Kidney (tissue), 14 donors: ENCODE results near the gene FGF8. TPM values are rescaled to one million over a fixed set of nuclear protein-coding genes. Genes with fewer than 3 reads are reported as not detected.

Source experiments
- DNase-seq, 5 donors: peaks; one replicate each; pipeline ENCODE4 v3.0.0-alpha.2; 2013 to 2020
- FAIRE-seq: peaks from 2 replicates; lab custom pipeline; 2012; peaks lifted over from hg19 to GRCh38; lab: Jason Lieb, UNC
- H3K27ac ChIP-seq, 2 donors: one replicate each; pipeline ENCODE4 v1.7.0; 2013; ENCODE audit warnings: low read depth in 2 of 2, low read length in 2 of 2, inconsistent platforms in 1 of 2
- H3K27me3 ChIP-seq: one replicate; pipeline ENCODE4 v1.7.1; 2013; ENCODE audit warnings: low read length, inconsistent platforms; ENCODE audit not compliant: control insufficient read depth, insufficient read depth
- H3K36me3 ChIP-seq, 3 donors: one replicate each; pipeline versions ENCODE4 v1.7.0 to v1.7.1; 2013; ENCODE audit warnings: low read length in 3 of 3, control low read depth in 1 of 3, inconsistent platforms in 1 of 3; ENCODE audit not compliant: insufficient read depth in 3 of 3, control insufficient read depth in 2 of 3
- H3K4me1 ChIP-seq, 3 donors: one replicate each; pipeline versions ENCODE4 v1.7.0 to v1.7.1; 2013; ENCODE audit warnings: low read length in 3 of 3, inconsistent platforms in 1 of 3, low read depth in 1 of 3; ENCODE audit not compliant: control insufficient read depth in 2 of 3, insufficient read depth in 2 of 3
- H3K4me3 ChIP-seq, 3 donors: one replicate each; pipeline versions ENCODE4 v1.7.0 to v1.8.1; 2013; ENCODE audit warnings: low read length in 3 of 3, control low read depth in 1 of 3, inconsistent platforms in 1 of 3
- H3K9ac ChIP-seq, 3 donors: one replicate each; pipeline versions ENCODE4 v1.7.0 to v1.7.1; 2013; ENCODE audit warnings: low read length in 3 of 3, control low read depth in 1 of 3, inconsistent platforms in 1 of 3
- H3K9me3 ChIP-seq, 3 donors: one replicate each; pipeline versions ENCODE4 v1.7.0 to v1.7.1; 2013; ENCODE audit warnings: low read length in 3 of 3, control low read depth in 1 of 3, inconsistent platforms in 1 of 3; ENCODE audit not compliant: control insufficient read depth in 2 of 3, insufficient read depth in 1 of 3
- CTCF ChIP-seq: IDR thresholded peaks from 3 replicates; pipeline ENCODE4 v1.5.1; 2012; ENCODE audit warnings: mild to moderate bottlenecking, moderate library complexity, borderline replicate concordance; ENCODE audit not compliant: insufficient read depth; ENCODE audit errors: extremely low read depth
- intact Hi-C: fragments of 100-400 bp; cut with DNase I; formaldehyde crosslinking; loops from one replicate; pipeline ENCODE4 v1.11.1; 2022
- polyA plus RNA-seq: library from polyadenylated mRNA; stranded (reverse); fragments of 350-450 nt; fragmentation: Illumina TruSeq; extraction: RNeasy Lipid Tissue Mini Kit (QIAGEN cat#74804); gene quantifications from one replicate; pipeline ENCODE4 v1.2.3, GENCODE V29; 2014; ENCODE audit warnings: low read depth, low replicate concordance; ENCODE audit not compliant: insufficient read depth
- total RNA-seq: library from RNA; stranded (reverse); fragmentation: NEBNext Ultra II Directional; extraction: Animal tissue kit (Norgen Biotek cat#: 25700); gene quantifications from one replicate; pipeline ENCODE4 v1.2.1, GENCODE V29; 2021
- donor health status: control.
- donor health status: control.
- donor health status: control.
- donor health status: control.
- donor health status: control.
- donor health status: DM: yes; HTN: yes; CAD: no.
- donor health status: Normal renal cell carcinoma (clear cell type).

FGF8 gene
- total and polyA plus RNA-seq, 2 donors from 2014 or later: not detected

- Histone ChIP-seq H3K4me1 (peaks cover 0 to 7% (median 0%) of the 10 kb centered on the region in 3 donors), H3K9ac (no peak overlapping the region), H3K36me3 (no peaks in the 10 kb centered on the region), H3K4me3 (no peak overlapping the region), H3K27ac (no peak overlapping the region), H3K27me3 (peaks cover 3% of the 10 kb centered on the region), H3K9me3 (no peaks in the 10 kb centered on the region)
- DNase-seq (no peak), FAIRE-seq (no peak)
- intact Hi-C loops: no loop called here
- TF ChIP-seq CTCF: no peak
These were observed 13.2 kb downstream of the FGF8 start for GRCh38 chr10:101762736-101763135.

- Histone ChIP-seq H3K36me3 (no peaks in the 10 kb centered on the region), H3K9me3 (no peaks in the 10 kb centered on the region), H3K4me3 (no peak overlapping the region), H3K27me3 (peaks cover 3% of the 10 kb centered on the region), H3K9ac (no peak overlapping the region), H3K4me1 (no peaks in the 10 kb centered on the region), H3K27ac (no peak overlapping the region)
- DNase-seq (no peak), FAIRE-seq (no peak)
- TF ChIP-seq CTCF: no peak
- intact Hi-C loops: no loop called here
These were observed 14.7 kb downstream of the FGF8 start for GRCh38 chr10:101761226-101761625.

DNA sequence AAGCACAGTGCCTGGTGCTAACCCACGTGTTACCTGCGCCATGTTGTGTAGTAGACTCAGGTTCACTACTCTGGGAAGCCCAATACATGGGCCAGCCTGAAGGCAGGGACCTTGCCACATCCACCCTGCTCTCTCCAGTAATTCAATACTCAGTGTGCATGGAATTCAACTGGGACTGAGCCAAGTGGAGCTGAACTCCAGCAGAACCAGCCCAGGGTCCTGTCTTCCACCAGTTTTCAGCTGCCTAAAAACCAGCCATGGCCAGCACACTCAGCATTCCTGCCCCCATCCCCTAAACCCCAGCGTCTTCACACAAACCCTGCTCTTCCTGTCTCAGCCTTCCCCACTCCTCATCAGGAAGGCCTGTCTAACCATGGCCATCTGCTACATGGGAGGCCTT lies 15.4 kb downstream of the FGF8 start:
- Histone ChIP-seq H3K27ac (no peak overlapping the region), H3K4me3 (no peak overlapping the region), H3K4me1 (no peaks in the 10 kb centered on the region), H3K9me3 (no peaks in the 10 kb centered on the region), H3K9ac (no peak overlapping the region), H3K27me3 (peaks cover 3% of the 10 kb centered on the region), H3K36me3 (no peaks in the 10 kb centered on the region)
- FAIRE-seq (no peak), DNase-seq (no peak)
- intact Hi-C loops: no loop called here
- no peak for TF ChIP-seq CTCF
